Astrocyte of the cerebellum (primary cell): ENCODE results near the gene SRPK2.
"Not testable (repeated sequence)": the region's sequence is repeated elsewhere in the genome, so short reads cannot be mapped to it uniquely, and the experiment has no call there.

ENCODE experiments used
- DNase-seq: peaks from one replicate; pipeline ENCODE4 v3.0.0-alpha.2; 2011; ENCODE audit warnings: low read depth
- H3K4me3 ChIP-seq: 2 replicates; pipeline ENCODE4 v1.5.1; 2011; ENCODE audit warnings: mild to moderate bottlenecking, low read depth, low read length, moderate library complexity
- CTCF ChIP-seq: IDR thresholded peaks from 2 replicates; pipeline ENCODE4 v1.5.1; 2012; ENCODE audit warnings: low read length, low read depth, moderate library complexity, mild to moderate bottlenecking; ENCODE audit errors: missing control alignments
- in situ Hi-C: cut with HindIII; loops from 2 replicates; pipeline ENCODE4 v1.10.0; 2017; ENCODE audit warnings: low sequenced_read_pairs

Gene SRPK2

GRCh38 chr7:105367458-105367857 is 21.3 kb downstream of the SRPK2 start:
- no peak for DNase-seq
- TF ChIP-seq CTCF: no peak
- in situ Hi-C loops: no loop called here
- no peak overlapping the region for H3K4me3 ChIP-seq

GRCh38 chr7:105365541-105366534 is 22.9 kb downstream of the SRPK2 start:
- no peak overlapping the region for H3K4me3 ChIP-seq
- in situ Hi-C loops: no loop called here
- no peak for TF ChIP-seq CTCF
- DNase-seq: no peak

- DNase-seq: no peak
- in situ Hi-C loops: no loop called here
- no peak overlapping the region for H3K4me3 ChIP-seq
- no peak for TF ChIP-seq CTCF
Measured at GRCh38 chr7:105364684-105365083, 24.0 kb downstream of the SRPK2 start.

- DNase-seq, in situ Hi-C loops, H3K4me3 ChIP-seq: not testable (repeated sequence)
Measured at GRCh38 chr7:105363657-105364056, 25.1 kb downstream of the SRPK2 start.

GRCh38 chr7:105362685-105363084 is 26.0 kb downstream of the SRPK2 start:
- H3K4me3 ChIP-seq, DNase-seq, in situ Hi-C loops: not testable (repeated sequence)

GRCh38 chr7:105361995-105362394 is 26.7 kb downstream of the SRPK2 start:
- DNase-seq, in situ Hi-C loops, H3K4me3 ChIP-seq: not testable (repeated sequence)

- in situ Hi-C loops, DNase-seq, H3K4me3 ChIP-seq: not testable (repeated sequence)
Measured at GRCh38 chr7:105360149-105360548, 28.6 kb downstream of the SRPK2 start.

- in situ Hi-C loops: no loop called here
- no peak for DNase-seq
- no peak overlapping the region for H3K4me3 ChIP-seq
- no peak for TF ChIP-seq CTCF
Measured at GRCh38 chr7:105355701-105356100, 33.0 kb downstream of the SRPK2 start.
